Naive B cell (primary cell): Measurements from ENCODE around the gene APBB2. TPM values are rescaled to one million over a fixed set of nuclear protein-coding genes. Genes with fewer than 3 reads are reported as not detected.
A peak's percentile ranks its signal among the peaks of the same experiment; 100 is the strongest.

Experiments
- ATAC-seq, 2 donors: fragments of 150-1000 bp; cut with Tn5 transposase; 2 replicates each; pipeline ENCODE4 v1.10.0; 2021; ENCODE audit warnings: low read depth in 2 of 2, mild to moderate bottlenecking in 2 of 2, moderate library complexity in 2 of 2
- DNase-seq: peaks from one replicate; pipeline ENCODE4 v3.0.0; 2022
- H3K27ac Mint-ChIP-seq, 6 donors: one replicate each; pipeline ENCODE4 v1.8.0; 2020 to 2022; ENCODE audit warnings: mild to moderate bottlenecking in 6 of 6, mixed read lengths in 6 of 6, moderate library complexity in 5 of 6, inconsistent platforms in 2 of 6
- H3K27me3 Mint-ChIP-seq, 3 donors: one replicate each; pipeline ENCODE4 v1.8.0; 2021 to 2022; ENCODE audit warnings: mixed read lengths in 3 of 3, mild to moderate bottlenecking in 1 of 3
- H3K36me3 Mint-ChIP-seq, 2 donors: one replicate each; pipeline ENCODE4 v1.8.0; 2020 to 2022; ENCODE audit warnings: mixed read lengths in 2 of 2, inconsistent platforms in 1 of 2, mild to moderate bottlenecking in 1 of 2
- H3K4me1 Mint-ChIP-seq, 3 donors: one replicate each; pipeline ENCODE4 v1.8.0; 2020 to 2022; ENCODE audit warnings: mixed read lengths in 3 of 3, inconsistent platforms in 1 of 3, mild to moderate bottlenecking in 1 of 3, moderate library complexity in 1 of 3
- H3K4me3 Mint-ChIP-seq, 8 donors: one replicate each; pipeline ENCODE4 v1.8.0; 2020 to 2022; ENCODE audit warnings: mild to moderate bottlenecking in 8 of 8, mixed read lengths in 8 of 8, moderate library complexity in 8 of 8, inconsistent platforms in 2 of 8
- H3K9me3 Mint-ChIP-seq, 7 donors: one replicate each; pipeline ENCODE4 v1.8.0; 2020 to 2022; ENCODE audit warnings: mixed read lengths in 7 of 7, mild to moderate bottlenecking in 5 of 7, inconsistent platforms in 2 of 7, moderate library complexity in 1 of 7
- polyA plus RNA-seq, 6 donors: library from polyadenylated mRNA; unstranded; fragments of 300-500 nt; fragmentation: Illumina TruSeq; gene quantifications; one replicate each; pipeline ENCODE4 v1.2.3, GENCODE V29; 2021; ENCODE audit warnings: low read depth in 6 of 6

APBB2 gene
- polyA plus RNA-seq, 6 donors from 2014 or later, result 8.6 to 23.5 (median 15.7) TPM

GRCh38 chr4:41129936-41130440 is 84.4 kb downstream of the APBB2 start:
- H3K9me3 Mint-ChIP-seq, result peaks cover 0 to 4% (median 0%) of the 10 kb centered on the region in 7 donors
- no peak for ATAC-seq
- H3K27ac Mint-ChIP-seq, result no peak overlapping the region

GRCh38 chr4:41129128-41129754 is 85.1 kb downstream of the APBB2 start:
- Mint-ChIP-seq H3K4me3 (no peak overlapping the region), H3K9me3 (peaks cover 0 to 4% (median 0%) of the 10 kb centered on the region in 7 donors), H3K27me3 (no peaks in the 10 kb centered on the region), H3K27ac (no peak overlapping the region), H3K4me1 (no peaks in the 10 kb centered on the region), H3K36me3 (no peaks in the 10 kb centered on the region)
- ATAC-seq, result no peak
- no peak for DNase-seq

More at GRCh38 chr4:41129936-41130440, 84.4 kb downstream of the APBB2 start:
- H3K4me3 Mint-ChIP-seq, result no peak overlapping the region
- no peaks in the 10 kb centered on the region for H3K36me3 Mint-ChIP-seq
- H3K27me3 Mint-ChIP-seq, result no peaks in the 10 kb centered on the region
- no peaks in the 10 kb centered on the region for H3K4me1 Mint-ChIP-seq
- DNase-seq, result no peak

GRCh38 chr4:41125558-41126311 is 88.6 kb downstream of the APBB2 start:
- H3K4me1 Mint-ChIP-seq, result no peaks in the 10 kb centered on the region
- no peaks in the 10 kb centered on the region for H3K27me3 Mint-ChIP-seq
- H3K27ac Mint-ChIP-seq, result no peak overlapping the region
- no peaks in the 10 kb centered on the region for H3K36me3 Mint-ChIP-seq
- ATAC-seq (no peak), DNase-seq (no peak)
- no peak overlapping the region for H3K4me3 Mint-ChIP-seq
- peaks cover 0 to 4% (median 0%) of the 10 kb centered on the region in 7 donors for H3K9me3 Mint-ChIP-seq

- H3K36me3 Mint-ChIP-seq, result no peaks in the 10 kb centered on the region
- H3K27ac Mint-ChIP-seq, result no peak overlapping the region
- H3K27me3 Mint-ChIP-seq, result no peaks in the 10 kb centered on the region
Measured at GRCh38 chr4:41124916-41125548, 89.3 kb downstream of the APBB2 start.

GRCh38 chr4:41122775-41123174 is 91.6 kb downstream of the APBB2 start:
- Mint-ChIP-seq H3K9me3 (no peaks in the 10 kb centered on the region), H3K4me1 (no peaks in the 10 kb centered on the region), H3K4me3 (no peak overlapping the region), H3K27me3 (no peaks in the 10 kb centered on the region), H3K27ac (no peak overlapping the region), H3K36me3 (no peaks in the 10 kb centered on the region)
- ATAC-seq (no peak), DNase-seq (no peak)

More at GRCh38 chr4:41124916-41125548, 89.3 kb downstream of the APBB2 start:
- H3K4me1 Mint-ChIP-seq, result no peaks in the 10 kb centered on the region
- DNase-seq (no peak), ATAC-seq (no peak)
- H3K9me3 Mint-ChIP-seq, result peaks cover 0 to 4% (median 0%) of the 10 kb centered on the region in 7 donors
- no peak overlapping the region for H3K4me3 Mint-ChIP-seq

- ATAC-seq, result no peak
Measured at GRCh38 chr4:41122309-41122708, 92.0 kb downstream of the APBB2 start.

GRCh38 chr4:41121906-41122305 is 92.4 kb downstream of the APBB2 start:
- H3K27me3 Mint-ChIP-seq, result no peaks in the 10 kb centered on the region
- no peak for DNase-seq
- H3K4me3 Mint-ChIP-seq, result no peak overlapping the region
- H3K4me1 Mint-ChIP-seq, result no peaks in the 10 kb centered on the region
- peaks cover 0 to 1% (median 0%) of the 10 kb centered on the region in 7 donors for H3K9me3 Mint-ChIP-seq
- no peaks in the 10 kb centered on the region for H3K36me3 Mint-ChIP-seq
- ATAC-seq, result no peak
- no peak overlapping the region for H3K27ac Mint-ChIP-seq

More at GRCh38 chr4:41122309-41122708, 92.0 kb downstream of the APBB2 start:
- H3K4me3 Mint-ChIP-seq, result no peak overlapping the region
- no peaks in the 10 kb centered on the region for H3K9me3 Mint-ChIP-seq
- H3K36me3 Mint-ChIP-seq, result no peaks in the 10 kb centered on the region
- no peak for DNase-seq
- no peak overlapping the region for H3K27ac Mint-ChIP-seq
- no peaks in the 10 kb centered on the region for H3K27me3 Mint-ChIP-seq
- no peaks in the 10 kb centered on the region for H3K4me1 Mint-ChIP-seq

GRCh38 chr4:41120297-41121217 is 93.8 kb downstream of the APBB2 start:
- no peak overlapping the region for H3K4me3 Mint-ChIP-seq
- DNase-seq (no peak), ATAC-seq (no peak)
- H3K27me3 Mint-ChIP-seq, result no peaks in the 10 kb centered on the region
- peaks cover 0 to 10% (median 4%) of the 10 kb centered on the region in 7 donors for H3K9me3 Mint-ChIP-seq
- H3K36me3 Mint-ChIP-seq, result no peaks in the 10 kb centered on the region
- H3K4me1 Mint-ChIP-seq, result no peaks in the 10 kb centered on the region
- peak overlapping the region in 1 of 6 donors; percentile 45 for H3K27ac Mint-ChIP-seq

- Mint-ChIP-seq H3K36me3 (no peaks in the 10 kb centered on the region), H3K27ac (peak overlapping the region in 1 of 6 donors; percentile 45), H3K9me3 (peaks cover 0 to 12% (median 4%) of the 10 kb centered on the region in 7 donors), H3K27me3 (no peaks in the 10 kb centered on the region), H3K4me1 (no peaks in the 10 kb centered on the region), H3K4me3 (no peak overlapping the region)
- DNase-seq, result no peak
- ATAC-seq, result no peak
Measured at GRCh38 chr4:41119867-41120295, 94.5 kb downstream of the APBB2 start.

- H3K4me1 Mint-ChIP-seq, result no peaks in the 10 kb centered on the region
- DNase-seq, result no peak
- H3K9me3 Mint-ChIP-seq, result peaks cover 3 to 18% (median 7%) of the 10 kb centered on the region in 7 donors
- no peak overlapping the region for H3K4me3 Mint-ChIP-seq
- no peak for ATAC-seq
- no peaks in the 10 kb centered on the region for H3K36me3 Mint-ChIP-seq
- no peak overlapping the region for H3K27ac Mint-ChIP-seq
- H3K27me3 Mint-ChIP-seq, result peaks cover 0 to 7% (median 0%) of the 10 kb centered on the region in 3 donors
Measured at GRCh38 chr4:41111791-41112190, 102.6 kb downstream of the APBB2 start.

GRCh38 chr4:41110050-41110449 is 104.3 kb downstream of the APBB2 start:
- no peaks in the 10 kb centered on the region for H3K36me3 Mint-ChIP-seq

GRCh38 chr4:41108481-41108880 is 105.9 kb downstream of the APBB2 start:
- H3K27ac Mint-ChIP-seq, result no peak overlapping the region
- no peaks in the 10 kb centered on the region for H3K4me1 Mint-ChIP-seq
- no peak for DNase-seq

More at GRCh38 chr4:41110050-41110449, 104.3 kb downstream of the APBB2 start:
- peaks cover 2 to 11% (median 7%) of the 10 kb centered on the region in 7 donors for H3K9me3 Mint-ChIP-seq
- no peak for DNase-seq
- H3K4me3 Mint-ChIP-seq, result no peak overlapping the region
- H3K27me3 Mint-ChIP-seq, result peaks cover 0 to 7% (median 0%) of the 10 kb centered on the region in 3 donors
- no peak for ATAC-seq
- H3K4me1 Mint-ChIP-seq, result no peaks in the 10 kb centered on the region
- H3K27ac Mint-ChIP-seq, result no peak overlapping the region

More at GRCh38 chr4:41108481-41108880, 105.9 kb downstream of the APBB2 start:
- no peak overlapping the region for H3K4me3 Mint-ChIP-seq
- H3K27me3 Mint-ChIP-seq, result peaks cover 0 to 7% (median 0%) of the 10 kb centered on the region in 3 donors
- ATAC-seq, result no peak
- peaks cover 0 to 2% (median 0%) of the 10 kb centered on the region in 7 donors for H3K9me3 Mint-ChIP-seq
- H3K36me3 Mint-ChIP-seq, result no peaks in the 10 kb centered on the region
